DND-41 (cell line): ENCODE data around the gene MARVELD3.
A peak's percentile ranks its signal among the peaks of the same experiment; 100 is the strongest.

Experiments used
- CTCF ChIP-seq: IDR thresholded peaks from 2 replicates; pipeline ENCODE4 v1.5.1; 2012; ENCODE audit warnings: borderline replicate concordance, low read length, moderate library complexity, mild to moderate bottlenecking; ENCODE audit not compliant: poor library complexity, severe bottlenecking; ENCODE audit errors: extremely low read depth
- EZH2 ChIP-seq: IDR thresholded peaks from 3 replicates; pipeline ENCODE4 v1.6.1; 2012; ENCODE audit warnings: borderline replicate concordance, low read depth, mild to moderate bottlenecking, moderate library complexity, low read length, inconsistent platforms; ENCODE audit not compliant: severe bottlenecking

GRCh38 chr16:71645450-71645849 is 19.5 kb downstream of the MARVELD3 start:
- TF ChIP-seq EZH2 (no peak), CTCF (peak; percentile 56)
